Gastroesophageal sphincter (tissue), 3 donors: Measurements from ENCODE around the gene SPOCD1.

Experiments
- CTCF ChIP-seq, 4 experiments: fragments of 200-600 bp in 2 of 4; fragments of 450-650 bp in 2 of 4; sonication (generic) in 1 of 4; IDR thresholded peaks; one replicate each; pipeline ENCODE4 v1.5.1; 2017 to 2019; ENCODE audit warnings: antibody characterized with exemption in 4 of 4, mild to moderate bottlenecking in 2 of 4, moderate library complexity in 2 of 4
- EP300 ChIP-seq: sonication (generic); formaldehyde crosslinking; IDR thresholded peaks from one replicate; pipeline ENCODE4 v1.6.1; 2017; ENCODE audit warnings: antibody characterized with exemption, mild to moderate bottlenecking
- POLR2A ChIP-seq, 2 donors: fragments of 450-650 bp; IDR thresholded peaks; one replicate each; pipeline ENCODE4 v1.6.1; 2017; ENCODE audit warnings: antibody characterized with exemption in 2 of 2, mild to moderate bottlenecking in 2 of 2, moderate library complexity in 1 of 2
- POLR2AphosphoS5 ChIP-seq: sonication (generic); formaldehyde crosslinking; IDR thresholded peaks from one replicate; pipeline ENCODE4 v1.6.1; 2017; ENCODE audit warnings: antibody characterized with exemption

- TF ChIP-seq CTCF (IDR thresholded peaks at IDR 0.05) (no peak), POLR2AphosphoS5 (no peak), POLR2A (IDR thresholded peaks at IDR 0.05) (no peak), EP300 (no peak)
These were observed 62.0 kb downstream of the SPOCD1 start for GRCh38 chr1:31753707-31754349.
